GM23338 (cell line): ENCODE data around the gene PPP2R3B.

ENCODE experiments used
- CREB1 ChIP-seq: fragments of 250-450 bp; sonication (Bioruptor Pico); IDR thresholded peaks from 2 replicates; pipeline ENCODE4 v1.5.0; 2020; ENCODE audit warnings: low read depth, mild to moderate bottlenecking, moderate library complexity
- CTCF ChIP-seq, 2 experiments: fragments of 200-600 bp in 1 of 2; sonication (generic) in 1 of 2; conservative IDR thresholded peaks; 2 replicates each; pipeline versions ENCODE4 v1.5.1 to v1.6.1; 2016 to 2017; ENCODE audit warnings: antibody characterized with exemption in 2 of 2, low read depth in 2 of 2, mild to moderate bottlenecking in 2 of 2, moderate library complexity in 1 of 2
- ETS1 ChIP-seq: IDR thresholded peaks from 2 replicates; pipeline ENCODE4 v1.6.1; 2016; ENCODE audit warnings: antibody characterized with exemption
- EZH2 ChIP-seq: fragments of 200-600 bp; sonication (generic); IDR thresholded peaks from one replicate; pipeline ENCODE4 v1.8.0; 2017; ENCODE audit warnings: antibody characterized with exemption, mild to moderate bottlenecking, low read depth; ENCODE audit not compliant: unreplicated experiment
- EZH2phosphoT487 ChIP-seq: fragments of 200-600 bp; sonication (generic); IDR thresholded peaks from one replicate; pipeline ENCODE4 v1.8.1; 2018; ENCODE audit warnings: antibody characterized with exemption; ENCODE audit not compliant: unreplicated experiment
- JUNB ChIP-seq: IDR thresholded peaks from one replicate; pipeline ENCODE4 v1.6.1; 2016; ENCODE audit warnings: antibody characterized with exemption; ENCODE audit not compliant: unreplicated experiment
- POLR2AphosphoS5 ChIP-seq: IDR thresholded peaks from 2 replicates; pipeline ENCODE4 v1.6.1; 2016; ENCODE audit warnings: antibody characterized with exemption, low read depth
- REST ChIP-seq: IDR thresholded peaks from one replicate; pipeline ENCODE4 v1.6.1; 2018; ENCODE audit warnings: antibody characterized with exemption; ENCODE audit not compliant: unreplicated experiment

- TF ChIP-seq CTCF (conservative IDR thresholded peaks at IDR 0.05; ENCODE audit: low read depth in 2 of 2), result no peak
- no peak for TF ChIP-seq EZH2
- TF ChIP-seq CREB1 (CRISPR knock-in tag), result no peak
- no peak for TF ChIP-seq REST
- TF ChIP-seq EZH2phosphoT487, result no peak
- no peak for TF ChIP-seq POLR2AphosphoS5
- TF ChIP-seq JUNB, result no peak
- no peak for TF ChIP-seq ETS1
Measured at GRCh38 chrX:404656-405055, 17.9 kb upstream of the PPP2R3B start.
